Right lobe of liver (tissue), 6 donors: ENCODE measurements around the gene HECW1. TPM values are rescaled to one million over a fixed set of nuclear protein-coding genes. Genes with fewer than 3 reads are reported as not detected.
"Not testable (repeated sequence)": the region's sequence is repeated elsewhere in the genome, so short reads cannot be mapped to it uniquely, and the experiment has no call there.

ENCODE experiments used
- ATAC-seq, 4 donors: fragments of 200-7000 bp; cut with Tn5 transposase; one replicate each; pipeline ENCODE4 v1.9.1; 2020; ENCODE audit warnings: mild to moderate bottlenecking in 4 of 4, moderate library complexity in 4 of 4
- DNase-seq, 3 donors: peaks; one replicate each; pipeline ENCODE4 v3.0.0-alpha.2; 2020
- H3K27ac ChIP-seq, 3 donors: fragments of 200-600 bp; one replicate each; pipeline ENCODE4 v1.8.0; 2022
- H3K27me3 ChIP-seq, 2 donors: fragments of 200-600 bp; one replicate each; pipeline ENCODE4 v1.8.0; 2022
- H3K36me3 ChIP-seq, 4 donors: fragments of 200-600 bp; sonication (generic) in 1 of 4; one replicate each; pipeline versions ENCODE4 v1.5.1 to v1.8.0; 2017 to 2022; ENCODE audit warnings: control low read depth in 1 of 4
- H3K4me1 ChIP-seq, 4 donors: fragments of 200-600 bp; sonication (generic) in 1 of 4; one replicate each; pipeline versions ENCODE4 v1.5.1 to v1.8.0; 2017 to 2022; ENCODE audit warnings: control low read depth in 1 of 4
- H3K4me3 ChIP-seq, 3 donors: fragments of 200-600 bp; one replicate each; pipeline ENCODE4 v1.8.0; 2022
- H3K9me3 ChIP-seq, 4 donors: fragments of 200-600 bp; sonication (generic) in 1 of 4; one replicate each; pipeline versions ENCODE4 v1.5.1 to v1.8.0; 2017 to 2022; ENCODE audit warnings: control low read depth in 1 of 4
- POLR2A ChIP-seq: fragments of 450-650 bp; IDR thresholded peaks from one replicate; pipeline ENCODE4 v1.6.1; 2017; ENCODE audit warnings: antibody characterized with exemption, mild to moderate bottlenecking
- WGBS: methylation state at CpG from one replicate; pipeline ENCODE4 v1.1.6; 2018; ENCODE audit warnings: low coverage, low lambda C conversion rate; ENCODE audit not compliant: insufficient coverage; ENCODE audit errors: missing lambda C conversion rate; 5-methylcytosine and 5-hydroxymethylcytosine counted together
- intact Hi-C, 2 donors: fragments of 100-400 bp; cut with DNase I; formaldehyde crosslinking; loops; one replicate each; pipeline versions ENCODE4 v1.11.2 to v1.14.1; 2022
- total RNA-seq, 6 experiments: library from RNA; depleted of rRNA in 2 of 6; stranded (reverse); fragments of >200 nt in 2 of 6; fragmentation: NEBNext Ultra II Directional in 3 of 6; extraction: Animal tissue kit (Norgen Biotek cat#: 25700) in 3 of 6; gene quantifications; one replicate each; pipeline versions ENCODE4 v1.1.0 to v1.2.4, GENCODE V29; 2016 to 2023
- TF ChIP-seq, protein P1 (sequence below), 4 donors: fragments of 200-600 bp in 3 of 4; fragments of 450-650 bp in 1 of 4; IDR thresholded peaks; one replicate each; pipeline versions ENCODE4 v1.5.1 to v1.8.0; 2016 to 2022; ENCODE audit warnings: antibody characterized with exemption in 4 of 4, mild to moderate bottlenecking in 2 of 4
- donor health status: DM: no; HTN: yes; CAD: no.
- donor health status: DM: no; HTN: no; CAD: no.
- donor health status: DM: no; HTN: no; CAD: no.
- donor health status: DM: no; HTN: yes; CAD: no.
- donor health status: DM: no; HTN: yes; CAD: no.

HECW1 gene
- total RNA-seq, 6 experiments from 2014 or later = 0.02 to 0.87 (median 0.09) TPM; not detected in 1

GRCh38 chr7:43215061-43215460, 102.6 kb downstream of the HECW1 start:
- intact Hi-C loops = no loop called here
- Histone ChIP-seq H3K36me3 (no peaks in the 10 kb centered on the region), H3K4me3 (no peak overlapping the region), H3K9me3 (no peaks in the 10 kb centered on the region), H3K27me3 (no peaks in the 10 kb centered on the region), H3K27ac (no peak overlapping the region), H3K4me1 (no peaks in the 10 kb centered on the region)
- ATAC-seq (no peak), DNase-seq (no peak)
- TF ChIP-seq, protein P1, sequence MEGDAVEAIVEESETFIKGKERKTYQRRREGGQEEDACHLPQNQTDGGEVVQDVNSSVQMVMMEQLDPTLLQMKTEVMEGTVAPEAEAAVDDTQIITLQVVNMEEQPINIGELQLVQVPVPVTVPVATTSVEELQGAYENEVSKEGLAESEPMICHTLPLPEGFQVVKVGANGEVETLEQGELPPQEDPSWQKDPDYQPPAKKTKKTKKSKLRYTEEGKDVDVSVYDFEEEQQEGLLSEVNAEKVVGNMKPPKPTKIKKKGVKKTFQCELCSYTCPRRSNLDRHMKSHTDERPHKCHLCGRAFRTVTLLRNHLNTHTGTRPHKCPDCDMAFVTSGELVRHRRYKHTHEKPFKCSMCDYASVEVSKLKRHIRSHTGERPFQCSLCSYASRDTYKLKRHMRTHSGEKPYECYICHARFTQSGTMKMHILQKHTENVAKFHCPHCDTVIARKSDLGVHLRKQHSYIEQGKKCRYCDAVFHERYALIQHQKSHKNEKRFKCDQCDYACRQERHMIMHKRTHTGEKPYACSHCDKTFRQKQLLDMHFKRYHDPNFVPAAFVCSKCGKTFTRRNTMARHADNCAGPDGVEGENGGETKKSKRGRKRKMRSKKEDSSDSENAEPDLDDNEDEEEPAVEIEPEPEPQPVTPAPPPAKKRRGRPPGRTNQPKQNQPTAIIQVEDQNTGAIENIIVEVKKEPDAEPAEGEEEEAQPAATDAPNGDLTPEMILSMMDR (IDR thresholded peaks at IDR 0.05) = no peak
- TF ChIP-seq POLR2A = no peak
- 51% methylated on average over 6 of the region's 6 CpGs for WGBS

DNA sequence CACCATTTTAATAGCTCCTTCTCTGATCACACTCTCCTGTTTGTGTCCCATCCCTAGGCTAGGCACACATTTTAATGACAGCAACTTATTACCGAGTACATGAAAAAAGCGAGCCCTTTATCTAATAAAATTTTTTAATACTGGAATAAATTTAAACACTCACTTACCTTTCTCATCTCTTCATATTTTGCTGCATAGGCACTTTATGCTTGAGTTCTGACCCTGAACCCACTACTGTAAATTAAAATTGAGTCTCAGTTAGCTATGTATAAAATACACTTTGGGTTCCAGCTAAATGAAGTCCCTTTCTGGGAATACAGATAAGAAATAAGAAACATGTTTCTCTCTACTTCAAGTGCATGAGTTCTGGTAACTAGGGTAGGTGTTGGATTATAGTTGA, 104.6 kb downstream of the HECW1 start:
- no peaks in the 10 kb centered on the region for H3K9me3 ChIP-seq
- no peak for DNase-seq
- ATAC-seq = no peak
- no peak overlapping the region for H3K27ac ChIP-seq
- H3K4me3 ChIP-seq = no peak overlapping the region
- no peaks in the 10 kb centered on the region for H3K36me3 ChIP-seq
- no peaks in the 10 kb centered on the region for H3K4me1 ChIP-seq
- H3K27me3 ChIP-seq = no peaks in the 10 kb centered on the region
- no peak for TF ChIP-seq POLR2A
- TF ChIP-seq, protein P1 (IDR thresholded peaks at IDR 0.05) = no peak
- intact Hi-C loops = no loop called here
- WGBS = 87% methylated on average over 2 of the region's 2 CpGs

DNA sequence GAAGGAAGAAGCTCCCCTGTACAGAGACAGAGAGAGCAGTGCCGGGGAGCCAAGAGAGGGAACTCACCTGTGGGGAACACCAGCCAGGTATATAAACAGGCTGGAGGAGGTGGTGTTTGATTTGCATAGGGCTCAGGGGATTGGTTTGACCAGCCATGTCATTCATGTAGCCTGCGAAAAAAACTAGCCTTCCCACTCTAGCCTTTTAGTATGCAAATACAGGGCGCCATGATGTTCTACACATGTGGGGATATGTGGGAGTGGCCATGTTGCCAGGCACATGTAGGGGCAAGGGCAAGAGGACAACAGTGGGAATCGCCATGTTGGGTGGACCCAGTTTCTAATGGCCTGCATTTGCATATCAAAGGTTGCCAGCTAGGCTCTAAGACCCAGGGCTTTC, 106.5 kb downstream of the HECW1 start:
- DNase-seq, H3K27me3 ChIP-seq: not testable (repeated sequence)

GRCh38 chr7:43220250-43220649, 107.8 kb downstream of the HECW1 start:
- DNase-seq = no peak
- Histone ChIP-seq H3K27me3 (no peaks in the 10 kb centered on the region), H3K4me3 (no peak overlapping the region), H3K9me3 (no peaks in the 10 kb centered on the region), H3K27ac (no peak overlapping the region), H3K4me1 (no peaks in the 10 kb centered on the region), H3K36me3 (no peaks in the 10 kb centered on the region)
- TF ChIP-seq POLR2A = no peak
- TF ChIP-seq, protein P1 (IDR thresholded peaks at IDR 0.05) = no peak
- 83% methylated on average over 4 of the region's 6 CpGs for WGBS
- intact Hi-C loops = no loop called here
- ATAC-seq = no peak

More for the DNA sequence above, 106.5 kb downstream of the HECW1 start:
- WGBS = 88% methylated on average over 1 of the region's 4 CpGs
- H3K9me3 ChIP-seq, H3K4me3 ChIP-seq, H3K4me1 ChIP-seq, intact Hi-C loops, H3K36me3 ChIP-seq, ATAC-seq, H3K27ac ChIP-seq: not testable (repeated sequence)

DNA sequence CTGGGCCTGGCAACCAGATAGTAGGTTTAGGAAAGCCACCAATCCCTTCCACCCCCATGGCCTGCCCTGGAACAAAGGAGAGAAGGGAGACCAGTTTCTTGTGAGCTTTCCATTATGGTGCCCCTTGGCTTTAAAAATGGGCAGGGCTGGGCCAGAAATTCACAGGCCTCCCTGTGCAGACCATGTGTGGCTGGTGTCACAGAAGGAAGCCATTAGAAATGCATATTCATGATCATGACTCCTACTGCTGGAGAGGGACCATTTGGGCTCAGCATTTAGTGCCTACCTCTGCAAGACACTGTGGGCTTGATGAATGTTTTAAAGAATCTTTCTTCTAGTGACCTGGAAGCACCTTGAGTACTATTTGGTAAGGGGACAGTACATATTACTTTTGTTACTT, 108.3 kb downstream of the HECW1 start:
- ATAC-seq = no peak
- H3K4me1 ChIP-seq = no peaks in the 10 kb centered on the region
- TF ChIP-seq POLR2A = no peak
- TF ChIP-seq, protein P1 (IDR thresholded peaks at IDR 0.05) = no peak
- H3K27ac ChIP-seq = no peak overlapping the region
- H3K36me3 ChIP-seq = no peaks in the 10 kb centered on the region
- no peaks in the 10 kb centered on the region for H3K27me3 ChIP-seq
- no peak overlapping the region for H3K4me3 ChIP-seq
- DNase-seq = no peak
- intact Hi-C loops = no loop called here
- H3K9me3 ChIP-seq = no peaks in the 10 kb centered on the region
